Activated CD8-positive, alpha-beta T cell treated with anti-CD3 and anti-CD28 coated beads for 36 hours (primary cell): ENCODE data around the gene TMCC2. TPM values are rescaled to one million over a fixed set of nuclear protein-coding genes. Genes with fewer than 3 reads are reported as not detected.

Experiments
- ATAC-seq: fragments of 200-7000 bp; cut with Tn5 transposase; one replicate; pipeline ENCODE4 v1.10.0; 2021; ENCODE audit warnings: mild to moderate bottlenecking, moderate library complexity
- CTCF ChIA-PET: fragments of 350-600 bp; sonication (Branson Sonifier 250); formaldehyde crosslinking; loops from one replicate; lab custom pipeline; 2021; ENCODE audit warnings: antibody characterized with exemption; lab: Charles Lee
- POLR2A ChIA-PET: fragments of 350-600 bp; sonication (Branson Sonifier 250); formaldehyde crosslinking; loops from one replicate; lab custom pipeline; 2021; ENCODE audit warnings: antibody characterized with exemption; lab: Charles Lee
- DNase-seq: peaks from one replicate; pipeline ENCODE4 v3.0.0-alpha.2; 2020
- H3K27ac Mint-ChIP-seq: one replicate; pipeline ENCODE4 v1.8.0; 2021; ENCODE audit warnings: mild to moderate bottlenecking, mixed read lengths
- H3K27me3 Mint-ChIP-seq: one replicate; pipeline ENCODE4 v1.8.0; 2021; ENCODE audit warnings: mixed read lengths
- H3K36me3 Mint-ChIP-seq: one replicate; pipeline ENCODE4 v1.8.0; 2021; ENCODE audit warnings: low read depth, mixed read lengths
- H3K4me1 Mint-ChIP-seq: one replicate; pipeline ENCODE4 v1.8.0; 2021; ENCODE audit warnings: low read depth, mixed read lengths
- H3K4me3 Mint-ChIP-seq: one replicate; pipeline ENCODE4 v1.8.0; 2021; ENCODE audit warnings: mild to moderate bottlenecking, moderate library complexity, mixed read lengths
- H3K9me3 Mint-ChIP-seq: one replicate; pipeline ENCODE4 v1.8.0; 2021; ENCODE audit warnings: mixed read lengths
- intact Hi-C: fragments of 100-400 bp; cut with micrococcal nuclease; formaldehyde crosslinking; loops from one replicate; pipeline ENCODE4 v1.10.0; 2022
- total RNA-seq, 2 experiments: library from RNA; stranded (reverse); gene quantifications; one replicate each; pipeline ENCODE4 v1.2.3, GENCODE V29; 2021
- TF ChIP-seq, protein P1 (sequence below): fragments of 200-600 bp; IDR thresholded peaks from one replicate; pipeline ENCODE4 v1.8.0; 2022; ENCODE audit warnings: antibody characterized with exemption, mild to moderate bottlenecking

Gene TMCC2
- total RNA-seq, 2 experiments from 2014 or later: 6.6 to 7.1 TPM

DNA sequence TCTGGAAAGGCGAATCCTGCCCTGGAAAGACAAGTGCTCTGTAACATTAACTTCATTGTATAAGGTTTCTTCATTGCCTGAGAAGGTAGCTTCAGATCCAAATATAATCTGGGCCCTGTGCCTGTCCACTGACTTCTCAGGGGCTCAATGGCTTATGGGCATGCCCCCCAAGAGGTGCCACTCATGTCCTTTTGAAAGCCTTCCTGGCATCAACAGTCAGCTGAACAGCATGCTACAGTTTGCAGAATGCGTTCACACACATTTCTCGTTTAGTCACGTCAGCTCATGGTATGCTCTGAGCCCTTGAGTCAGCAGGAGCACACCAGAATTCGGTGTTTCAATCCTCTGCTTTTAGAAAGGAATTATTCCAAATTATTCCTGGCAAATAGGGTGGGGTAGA lies 23.8 kb downstream of the TMCC2 start:
- H3K27me3 Mint-ChIP-seq: no peaks in the 10 kb centered on the region
- H3K4me1 Mint-ChIP-seq: peaks cover 9% of the 10 kb centered on the region
- no peak overlapping the region for H3K4me3 Mint-ChIP-seq
- DNase-seq (no peak), ATAC-seq (no peak)
- H3K9me3 Mint-ChIP-seq: no peaks in the 10 kb centered on the region
- no peak overlapping the region for H3K27ac Mint-ChIP-seq
- TF ChIP-seq, protein P1, sequence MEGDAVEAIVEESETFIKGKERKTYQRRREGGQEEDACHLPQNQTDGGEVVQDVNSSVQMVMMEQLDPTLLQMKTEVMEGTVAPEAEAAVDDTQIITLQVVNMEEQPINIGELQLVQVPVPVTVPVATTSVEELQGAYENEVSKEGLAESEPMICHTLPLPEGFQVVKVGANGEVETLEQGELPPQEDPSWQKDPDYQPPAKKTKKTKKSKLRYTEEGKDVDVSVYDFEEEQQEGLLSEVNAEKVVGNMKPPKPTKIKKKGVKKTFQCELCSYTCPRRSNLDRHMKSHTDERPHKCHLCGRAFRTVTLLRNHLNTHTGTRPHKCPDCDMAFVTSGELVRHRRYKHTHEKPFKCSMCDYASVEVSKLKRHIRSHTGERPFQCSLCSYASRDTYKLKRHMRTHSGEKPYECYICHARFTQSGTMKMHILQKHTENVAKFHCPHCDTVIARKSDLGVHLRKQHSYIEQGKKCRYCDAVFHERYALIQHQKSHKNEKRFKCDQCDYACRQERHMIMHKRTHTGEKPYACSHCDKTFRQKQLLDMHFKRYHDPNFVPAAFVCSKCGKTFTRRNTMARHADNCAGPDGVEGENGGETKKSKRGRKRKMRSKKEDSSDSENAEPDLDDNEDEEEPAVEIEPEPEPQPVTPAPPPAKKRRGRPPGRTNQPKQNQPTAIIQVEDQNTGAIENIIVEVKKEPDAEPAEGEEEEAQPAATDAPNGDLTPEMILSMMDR: no peak
- no peaks in the 10 kb centered on the region for H3K36me3 Mint-ChIP-seq
- ChIA-PET CTCF (interaction anchor here (1.2 to 14.2 kb wide), 4 partner anchors 20 to 110 kb away, joined by 3 to 411 read pairs (median 5); partner anchors contain the start of gene TMCC2), POLR2A (interaction anchor here (1.1 to 1.6 kb wide), 3 partner anchors 10 to 168 kb away, joined by 3 read pairs; no protein-coding TSS in a partner anchor)
- intact Hi-C loops: loop anchor here (10.0 kb wide), 1 partner anchor 127 kb away; the partner anchor contains the start of gene RBBP5

DNA sequence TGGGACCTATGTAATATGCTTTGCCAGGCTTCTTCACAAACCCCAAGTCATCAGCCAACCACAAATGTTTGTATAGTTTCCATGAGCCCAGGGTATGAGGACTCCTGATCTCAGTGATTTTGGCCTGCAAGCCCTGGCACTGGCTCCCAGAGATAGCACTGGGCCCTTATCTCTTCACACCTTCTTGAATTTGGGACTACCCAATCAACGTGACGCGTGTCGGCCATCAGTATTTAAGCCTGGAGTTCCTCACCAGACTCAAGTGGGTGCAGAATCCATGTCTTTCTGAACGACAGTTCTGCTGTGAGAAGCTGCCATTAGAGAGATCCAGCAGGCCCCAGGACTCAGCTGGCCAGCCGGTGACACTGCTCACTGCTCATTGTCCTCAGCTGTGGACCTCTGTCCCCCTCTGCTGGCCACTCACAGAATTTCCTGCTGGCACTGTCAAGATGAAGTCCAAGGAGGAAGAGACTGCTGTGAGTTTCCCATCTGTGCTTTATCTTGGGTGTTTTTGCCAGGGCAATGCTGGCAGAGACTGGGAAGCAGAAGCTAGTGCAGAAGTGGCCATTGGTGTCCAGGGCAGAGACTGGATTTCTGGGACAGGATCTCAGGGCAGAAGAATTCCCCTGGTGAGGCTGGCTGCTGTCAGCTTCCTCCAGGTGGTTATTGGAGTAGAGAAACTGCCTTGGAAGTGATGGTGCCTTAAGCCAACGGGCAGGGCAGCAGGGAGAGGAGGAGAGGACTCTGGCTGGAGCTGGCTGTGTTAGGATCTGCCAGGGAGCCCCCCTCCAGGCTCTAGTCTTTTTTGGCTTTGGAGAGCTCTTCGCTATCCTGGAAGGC lies 28.4 kb downstream of the TMCC2 start:
- Mint-ChIP-seq H3K9me3 (no peaks in the 10 kb centered on the region), H3K27ac (no peak overlapping the region), H3K4me3 (no peak overlapping the region), H3K4me1 (peaks cover 9% of the 10 kb centered on the region), H3K36me3 (no peaks in the 10 kb centered on the region), H3K27me3 (no peaks in the 10 kb centered on the region)
- TF ChIP-seq, protein P1: peak; percentile 97
- intact Hi-C loops: loop anchor here (2.0 to 10.0 kb wide), 3 partner anchors 27 to 279 kb away; partner anchors contain the start of gene RBBP5
- ChIA-PET CTCF (interaction anchor here (0.6 to 14.2 kb wide), 64 partner anchors 10 to 281 kb away, joined by 3 to 411 read pairs (median 4); partner anchors contain the start of genes RBBP5 and TMCC2), POLR2A (interaction anchor here (1.0 to 2.0 kb wide), 4 partner anchors 13 to 102 kb away, joined by 3 to 21 read pairs (median 6); partner anchors contain the start of gene TMCC2)
- ATAC-seq (peak; percentile 97), DNase-seq (peak; percentile 93)

DNA sequence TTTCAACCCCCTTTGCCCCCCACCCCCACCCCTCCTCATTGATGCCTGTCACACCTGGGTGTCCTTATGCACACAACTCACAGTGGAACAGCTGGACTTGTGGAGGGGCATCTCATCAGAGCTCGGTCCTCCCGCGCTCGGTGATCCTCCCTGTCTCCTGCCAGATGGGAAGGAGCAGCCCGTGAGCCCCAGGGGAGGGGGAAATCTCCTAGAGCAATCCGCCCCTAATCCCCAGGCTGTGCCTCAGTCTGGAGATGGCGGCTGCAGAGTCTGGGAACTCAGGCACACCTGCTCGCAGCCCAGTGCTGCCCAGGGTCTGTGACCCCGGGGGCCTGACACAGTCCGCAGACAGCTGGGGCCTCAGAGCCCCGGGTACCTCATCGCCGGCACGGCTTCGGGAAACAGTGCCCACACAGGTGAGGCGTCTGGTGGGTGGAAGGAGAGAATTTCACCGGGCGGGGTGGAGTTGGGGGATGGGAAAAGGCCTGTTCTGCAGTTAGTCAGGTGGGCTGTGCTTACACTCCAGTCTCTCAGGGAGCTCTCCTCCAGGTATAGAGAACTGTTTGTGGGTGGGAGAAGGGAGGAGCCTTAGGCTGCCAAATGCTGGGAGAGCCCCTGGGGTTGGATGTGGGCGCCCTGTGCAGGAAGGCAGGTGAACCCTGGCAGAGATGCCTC lies 29.3 kb downstream of the TMCC2 start:
- peaks cover 18% of the 10 kb centered on the region for H3K4me1 Mint-ChIP-seq
- intact Hi-C loops: loop anchor here (2.0 to 10.0 kb wide), 3 partner anchors 28 to 280 kb away; partner anchors contain the start of gene RBBP5
- H3K27ac Mint-ChIP-seq: no peak overlapping the region
- ATAC-seq (no peak), DNase-seq (no peak)
- TF ChIP-seq, protein P1: no peak
- no peaks in the 10 kb centered on the region for H3K36me3 Mint-ChIP-seq
- H3K9me3 Mint-ChIP-seq: no peaks in the 10 kb centered on the region
- no peaks in the 10 kb centered on the region for H3K27me3 Mint-ChIP-seq
- ChIA-PET POLR2A (interaction anchor here (1.4 to 2.0 kb wide), 3 partner anchors 14 to 98 kb away, joined by 3 to 21 read pairs (median 9); partner anchors contain the start of gene TMCC2), CTCF (interaction anchor here (0.6 to 14.2 kb wide), 50 partner anchors 9 to 280 kb away, joined by 3 to 411 read pairs (median 6); partner anchors contain the start of genes RBBP5 and TMCC2)
- H3K4me3 Mint-ChIP-seq: no peak overlapping the region

DNA sequence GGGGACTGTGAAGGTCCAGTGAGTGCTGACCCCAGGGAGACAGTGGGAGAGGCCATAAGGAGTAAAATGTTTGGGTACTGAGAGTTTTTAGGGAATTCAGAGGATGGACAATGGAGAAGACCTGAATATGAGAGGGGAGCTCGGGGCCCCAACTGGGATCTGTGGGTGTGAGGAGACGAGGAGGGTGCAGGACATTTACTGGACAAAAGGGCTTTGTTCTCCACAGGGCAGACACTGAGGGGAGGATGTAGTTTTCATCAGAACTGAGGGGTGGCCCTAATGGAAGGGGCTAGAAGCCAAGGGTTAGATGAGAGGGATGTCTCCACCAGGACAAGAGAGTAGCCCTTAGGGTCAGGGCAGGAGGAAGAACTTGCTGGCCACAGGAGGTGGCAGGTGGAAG lies 30.0 kb downstream of the TMCC2 start:
- TF ChIP-seq, protein P1: no peak
- no peaks in the 10 kb centered on the region for H3K9me3 Mint-ChIP-seq
- DNase-seq (no peak), ATAC-seq (no peak)
- no peak overlapping the region for H3K4me3 Mint-ChIP-seq
- no peaks in the 10 kb centered on the region for H3K27me3 Mint-ChIP-seq
- peaks cover 23% of the 10 kb centered on the region for H3K4me1 Mint-ChIP-seq
- ChIA-PET POLR2A (interaction anchor here (0.7 kb wide), 1 partner anchor 28 kb away, joined by 4 read pairs; no protein-coding TSS in a partner anchor), CTCF (interaction anchor here (1.0 to 14.2 kb wide), 8 partner anchors 14 to 268 kb away, joined by 3 to 411 read pairs (median 6); partner anchors contain the start of gene TMCC2)
- no peak overlapping the region for H3K27ac Mint-ChIP-seq
- peaks cover 2% of the 10 kb centered on the region for H3K36me3 Mint-ChIP-seq
- intact Hi-C loops: loop anchor here (2.0 to 10.0 kb wide), 3 partner anchors 29 to 280 kb away; partner anchors contain the start of gene RBBP5
